ENCODE data around the gene AOPEP.
"Not testable (repeated sequence)": the region's sequence is repeated elsewhere in the genome, so short reads cannot be mapped to it uniquely, and the experiment has no call there.

The AOPEP gene

GRCh38 chr9:94934816-94935328 is 208.4 kb downstream of the AOPEP start:
- no peak for DNase-seq (ENCODE audit: low read depth)

DNA sequence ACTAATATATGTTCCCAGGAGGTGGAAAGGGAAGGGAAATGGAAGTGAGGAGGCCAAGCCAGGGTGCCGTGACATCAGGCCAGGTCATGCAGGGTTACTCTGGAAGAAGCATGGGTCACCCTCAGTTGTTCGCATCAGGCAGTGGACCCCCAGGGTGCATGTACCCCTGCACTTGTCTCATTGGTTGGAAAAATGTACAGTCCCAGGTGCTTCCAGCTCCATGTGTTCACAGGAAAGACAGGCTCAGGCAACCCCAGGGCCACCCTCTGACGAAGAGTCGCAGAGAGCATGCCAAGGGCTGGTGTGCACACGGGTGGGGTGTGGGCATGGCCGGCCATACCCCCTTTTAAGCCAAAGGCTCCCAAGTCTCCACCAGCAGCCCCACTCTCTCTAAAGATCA is 208.9 kb downstream of the AOPEP start:
- no peak for DNase-seq (ENCODE audit: low read depth)

DNA sequence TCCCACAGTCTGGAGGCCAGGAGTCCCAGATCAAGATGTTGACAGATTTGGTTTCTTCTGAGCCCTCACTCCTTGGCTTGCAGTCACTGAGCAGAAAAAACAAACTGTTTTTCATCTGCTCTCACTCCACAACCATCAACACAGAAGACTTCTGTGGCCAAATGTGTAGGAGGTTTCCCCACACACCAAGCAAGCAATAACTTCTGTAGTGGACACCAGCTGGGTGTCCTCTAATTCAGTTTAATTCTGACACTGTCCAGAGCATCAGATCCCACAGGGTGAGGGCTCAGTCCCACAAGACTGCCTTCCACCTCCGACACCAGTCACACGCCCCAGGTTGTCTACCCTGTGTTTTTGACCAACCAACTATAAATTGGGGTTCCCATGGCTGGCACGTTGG is 209.9 kb downstream of the AOPEP start:
- no peak for DNase-seq (ENCODE audit: low read depth)

DNA sequence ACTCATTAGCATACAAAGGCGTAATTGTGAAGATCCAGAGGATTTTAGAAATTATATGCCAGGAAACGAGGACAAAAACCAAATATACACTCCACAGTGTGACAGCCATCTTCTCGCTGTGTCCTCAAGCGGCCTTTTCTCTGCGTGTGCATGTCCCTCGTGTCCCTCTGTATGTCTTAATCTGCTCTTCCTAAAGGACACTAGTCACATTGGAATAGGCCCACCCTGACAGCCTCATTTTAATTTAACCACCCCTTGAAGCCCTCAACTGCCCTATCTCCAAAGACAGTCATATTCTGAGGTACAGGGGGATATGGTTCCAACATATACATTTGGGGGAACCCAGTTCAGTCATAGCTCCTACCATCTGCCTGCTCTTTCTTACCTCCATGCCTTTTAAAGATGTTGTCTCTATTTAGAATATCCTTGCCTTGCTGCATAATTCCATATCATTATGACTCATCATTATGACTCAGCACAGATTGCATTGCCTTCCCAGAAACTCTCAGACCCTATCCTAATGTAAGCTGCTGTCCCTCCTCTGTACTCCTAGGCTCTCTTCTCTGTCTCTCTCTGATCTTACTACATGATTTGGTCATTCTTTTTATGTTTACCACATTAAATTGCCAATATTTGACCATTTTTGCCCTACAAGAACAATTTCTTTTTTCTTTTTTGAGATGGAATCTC is 210.9 kb downstream of the AOPEP start:
- no peak for DNase-seq (ENCODE audit: low read depth)

GRCh38 chr9:94938384-94938783 is 211.9 kb downstream of the AOPEP start:
- DNase-seq (ENCODE audit: low read depth), result no peak

GRCh38 chr9:94940296-94940695 is 213.8 kb downstream of the AOPEP start:
- not testable (repeated sequence) for DNase-seq (ENCODE audit: low read depth)

GRCh38 chr9:94941211-94941875 is 214.8 kb downstream of the AOPEP start:
- DNase-seq (ENCODE audit: low read depth), result no peak

GRCh38 chr9:94944626-94945025 is 218.1 kb downstream of the AOPEP start:
- no peak for DNase-seq (ENCODE audit: low read depth)

- DNase-seq (ENCODE audit: low read depth), result no peak
Observed at GRCh38 chr9:94945197-94946144, 219.0 kb downstream of the AOPEP start.

- no peak for DNase-seq (ENCODE audit: low read depth)
Observed at GRCh38 chr9:94946256-94946655, 219.8 kb downstream of the AOPEP start.

DNA sequence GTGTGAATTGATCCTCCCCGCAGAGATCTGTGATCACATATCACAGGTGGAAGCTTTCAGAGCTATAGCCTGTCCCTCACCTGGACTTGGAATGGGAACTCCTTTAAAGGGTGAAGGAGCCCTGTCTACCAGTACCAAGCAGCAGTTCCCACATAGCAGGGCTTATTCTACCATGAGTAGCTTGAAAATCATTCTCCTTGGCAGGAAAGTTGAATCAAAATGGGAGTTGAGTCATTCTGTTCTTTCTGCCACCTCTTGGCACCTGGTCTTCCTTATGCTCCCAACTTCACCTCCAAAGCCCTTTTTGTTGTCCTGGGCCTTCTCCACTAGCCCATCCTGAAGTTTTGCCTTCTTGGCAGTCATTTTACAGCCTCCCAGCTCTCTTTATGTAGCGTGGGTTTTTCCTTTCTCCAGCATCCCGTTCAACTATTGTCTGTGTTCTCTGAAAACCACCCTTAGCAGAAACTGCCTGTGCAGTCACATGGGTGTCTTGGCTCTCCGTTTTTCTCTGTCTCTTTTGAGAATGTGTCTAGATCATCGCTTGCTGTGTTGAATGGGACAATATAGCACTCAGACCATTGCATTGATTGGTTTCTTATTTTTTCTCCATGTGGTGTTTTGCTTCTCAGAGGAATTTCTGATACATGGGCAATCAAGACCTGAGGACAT is 222.2 kb downstream of the AOPEP start:
- no peak for DNase-seq (ENCODE audit: low read depth)

DNA sequence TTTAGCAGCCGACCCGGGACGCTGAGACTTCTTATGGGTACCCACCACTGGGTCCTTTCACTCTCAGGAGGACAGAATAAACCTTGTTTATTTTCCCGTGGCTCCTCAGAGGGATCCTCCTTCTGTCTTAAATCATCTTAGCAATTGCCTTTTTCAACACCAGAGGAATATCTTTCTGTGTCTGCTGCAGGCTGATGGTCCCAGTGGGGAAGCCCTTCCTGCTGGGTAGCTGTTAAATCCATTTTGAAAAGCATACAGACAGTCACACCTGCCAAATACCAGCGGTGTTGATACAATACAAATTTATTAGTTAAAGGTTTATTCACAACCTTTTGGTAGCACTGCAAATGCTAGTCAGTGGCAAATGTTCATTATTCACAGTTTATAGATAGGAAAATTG is 222.9 kb downstream of the AOPEP start:
- no peak for DNase-seq (ENCODE audit: low read depth)

DNA sequence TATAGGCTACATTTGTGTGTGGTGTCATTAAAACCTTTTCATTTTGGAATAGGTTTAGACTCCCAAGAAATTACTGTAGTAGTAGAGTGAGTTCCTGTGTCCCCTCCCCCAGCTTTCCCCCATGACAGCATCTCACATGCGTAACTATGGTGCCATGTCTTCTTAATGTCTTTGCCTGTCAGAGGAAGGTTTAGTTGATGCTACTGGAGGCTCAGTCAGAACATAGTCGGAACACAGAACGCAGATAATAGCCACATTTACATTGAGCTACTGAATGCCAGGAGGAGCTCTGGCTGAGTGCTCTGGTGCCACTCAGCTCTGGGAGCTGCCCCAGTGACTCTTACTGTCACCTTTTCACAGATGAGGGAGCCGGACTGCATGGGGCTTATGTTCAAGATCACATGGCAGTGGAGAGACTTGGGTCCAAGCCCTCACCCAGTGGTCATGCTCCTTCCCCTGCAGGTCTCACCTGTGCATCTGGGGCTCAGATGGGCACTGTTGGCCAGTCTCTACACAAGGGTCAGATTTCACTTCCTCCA is 223.6 kb downstream of the AOPEP start:
- no peak for DNase-seq (ENCODE audit: low read depth)

- DNase-seq (ENCODE audit: low read depth), result no peak
Observed at GRCh38 chr9:94950579-94951323, 224.3 kb downstream of the AOPEP start.

DNA sequence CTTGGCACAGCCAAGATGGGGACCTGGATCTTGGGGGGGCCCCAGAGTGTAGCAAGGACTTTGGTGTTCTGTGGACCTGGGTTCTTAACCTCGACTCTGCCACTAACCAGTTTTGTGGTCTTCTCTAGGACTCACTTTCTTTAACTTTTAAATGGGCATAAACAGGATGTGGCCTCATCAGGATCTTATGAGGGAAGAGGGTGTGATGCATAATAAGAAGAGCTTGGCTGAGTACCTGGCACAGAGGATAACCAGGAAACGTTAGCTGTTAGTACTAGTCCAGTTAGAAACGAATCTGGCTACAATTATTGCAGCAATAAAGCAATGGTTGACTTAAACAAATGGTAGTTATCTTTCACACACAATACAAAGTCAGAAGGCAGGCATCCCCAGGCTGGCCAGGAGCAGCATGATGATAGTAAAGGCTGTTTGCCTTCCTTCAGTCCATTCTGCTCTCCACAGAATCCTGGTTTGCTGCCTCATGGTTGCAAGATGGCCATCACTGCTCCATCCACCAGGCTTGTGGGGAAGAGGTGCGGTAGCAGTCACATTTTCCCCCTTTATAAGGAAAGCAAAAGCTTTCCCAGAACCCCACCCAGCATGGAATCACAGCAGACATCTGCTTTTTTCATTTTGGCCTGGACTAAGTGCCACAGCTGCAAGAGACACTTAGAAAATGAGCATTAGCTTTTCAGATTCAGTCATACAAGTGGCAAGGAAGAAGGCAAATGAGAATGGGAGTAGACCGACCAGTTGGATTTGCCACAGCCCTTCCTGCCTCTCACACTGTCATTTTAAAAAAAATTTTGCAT is 225.0 kb downstream of the AOPEP start:
- no peak for DNase-seq (ENCODE audit: low read depth)

- DNase-seq (ENCODE audit: low read depth), result no peak
Observed at GRCh38 chr9:94952565-94953373, 226.3 kb downstream of the AOPEP start.

- no peak for DNase-seq (ENCODE audit: low read depth)
Observed at GRCh38 chr9:94956731-94957130, 230.2 kb downstream of the AOPEP start.

DNA sequence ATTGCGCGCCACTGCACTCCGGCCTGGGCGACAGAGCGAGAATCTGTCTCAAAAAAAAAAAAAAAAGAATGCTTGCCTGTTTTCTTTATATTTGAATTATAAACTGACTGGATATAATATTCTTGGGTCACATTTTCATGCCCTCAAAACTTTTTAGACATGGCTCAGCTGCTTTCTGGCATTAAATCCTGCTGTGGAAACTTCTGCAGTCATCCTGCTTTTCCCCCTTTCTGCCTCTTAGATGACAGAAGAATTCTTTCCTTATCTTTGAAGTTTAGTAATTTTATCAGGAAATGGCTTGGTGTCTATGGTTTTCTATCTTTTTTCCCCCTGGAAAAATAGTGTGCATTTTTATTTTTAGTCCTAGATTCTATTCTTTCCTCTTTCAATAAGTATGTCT is 234.5 kb downstream of the AOPEP start:
- DNase-seq (ENCODE audit: low read depth), result no peak

DNA sequence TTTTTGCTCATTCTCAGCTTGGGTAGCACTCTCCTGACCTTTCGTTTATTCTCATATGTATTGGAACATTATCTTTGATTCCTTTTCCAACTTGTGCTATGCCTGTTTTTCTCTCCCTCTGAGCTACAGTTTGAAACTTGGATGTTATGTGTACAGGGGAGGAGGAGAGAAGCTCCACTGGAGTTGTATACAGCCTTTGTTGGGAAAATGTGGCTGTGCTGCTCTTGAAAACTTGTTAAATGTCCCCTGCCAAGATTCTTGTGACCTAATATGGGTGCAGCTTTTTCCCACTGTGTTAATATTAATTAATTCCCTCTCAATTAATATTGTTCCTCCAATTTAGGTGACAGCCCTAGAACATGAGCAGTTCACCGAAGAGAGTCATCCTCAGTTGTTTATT is 235.4 kb downstream of the AOPEP start:
- no peak for DNase-seq (ENCODE audit: low read depth)
